ENCODE results near the gene MFGE8.

MFGE8 gene

DNA sequence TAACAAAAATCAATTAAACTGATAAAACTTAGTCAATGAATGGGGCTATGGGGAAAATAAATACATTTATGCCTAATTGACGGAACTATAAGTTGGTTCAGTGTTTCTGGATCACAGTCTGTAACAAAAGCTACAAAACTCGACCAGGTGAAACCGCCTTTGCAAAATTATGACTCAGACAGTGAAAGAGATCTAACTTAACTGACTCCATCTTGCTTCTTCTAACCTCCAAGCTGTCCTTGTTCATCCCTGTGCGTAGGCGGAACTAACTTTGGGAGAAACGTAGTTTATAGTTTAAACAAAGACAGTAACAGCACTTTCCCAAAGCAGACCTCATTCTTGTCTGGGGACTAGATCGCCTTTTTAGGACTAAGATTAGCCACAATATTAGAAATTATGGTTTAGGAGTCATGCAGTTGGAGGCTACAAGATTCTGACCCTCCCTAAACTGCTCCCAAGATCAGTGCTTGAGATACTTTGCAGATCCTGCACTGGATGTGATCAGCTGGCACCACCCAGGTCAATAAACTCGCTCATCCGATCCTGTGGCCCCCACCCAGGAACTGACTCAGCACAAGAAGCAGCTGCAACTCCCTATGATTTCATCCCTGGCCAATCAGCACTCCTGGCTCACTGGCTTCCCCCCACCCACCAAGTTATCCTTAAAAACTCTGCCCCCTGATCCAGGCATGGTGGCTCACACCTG, 7.2 kb upstream of the MFGE8 start:
- no peak for DNase-seq (ENCODE audit: low read depth)

DNA sequence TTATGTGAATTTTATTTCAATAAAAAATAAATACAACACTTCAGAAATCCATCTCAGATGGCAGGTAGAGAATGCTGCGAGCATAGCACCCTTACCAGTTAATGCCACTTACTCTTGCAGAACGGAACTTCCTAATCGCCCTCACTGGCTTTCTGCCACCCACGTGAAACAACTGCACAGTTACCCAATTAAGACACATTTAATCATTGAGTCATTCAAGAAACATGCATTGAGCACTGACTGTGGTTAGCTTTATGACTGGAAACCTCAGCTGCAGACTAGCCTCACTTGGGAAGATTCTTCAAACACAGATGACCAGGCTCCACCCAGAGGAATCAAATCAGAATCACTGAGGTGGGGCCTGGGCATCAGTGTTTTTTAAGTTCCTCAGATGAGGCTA, 5.6 kb upstream of the MFGE8 start:
- DNase-seq (ENCODE audit: low read depth), result no peak

DNA sequence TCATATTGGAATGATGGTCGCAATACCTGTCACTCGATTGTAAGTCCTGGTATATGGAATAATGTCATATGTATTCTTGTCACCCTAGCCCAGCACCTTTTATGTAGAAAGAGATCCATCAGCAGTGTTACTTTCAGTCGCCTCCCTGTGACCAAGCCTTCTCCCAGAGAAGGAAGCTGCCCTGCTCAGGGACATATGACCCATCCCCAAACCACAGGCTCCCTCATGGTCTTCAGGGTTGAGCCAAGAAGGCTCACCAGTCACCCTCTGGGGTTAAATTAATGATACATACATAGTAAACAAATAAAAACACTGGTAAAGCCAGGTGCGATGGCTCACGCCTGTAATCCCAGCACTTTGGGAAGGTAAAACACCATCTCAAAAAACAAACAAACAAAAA, 4.6 kb upstream of the MFGE8 start:
- DNase-seq (ENCODE audit: low read depth), result no peak

DNA sequence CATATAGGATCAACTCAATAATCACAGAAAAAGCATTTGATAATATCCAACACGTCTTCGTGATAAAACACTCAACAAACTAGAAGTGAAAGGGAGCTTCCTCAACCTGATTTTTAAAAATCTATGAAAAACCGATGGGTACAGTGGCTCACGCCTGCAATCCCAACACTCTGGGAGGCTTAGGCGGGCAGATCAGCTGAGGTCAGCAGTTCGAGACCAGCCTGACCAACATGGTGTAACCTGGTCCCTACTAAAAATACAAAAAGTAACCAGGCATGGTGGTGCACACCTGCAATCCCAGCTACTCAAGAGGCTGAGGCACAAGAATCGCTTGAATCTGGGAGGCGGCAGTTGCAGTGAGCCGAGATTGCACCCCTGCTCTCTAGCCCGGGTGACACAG, 2.2 kb upstream of the MFGE8 start:
- DNase-seq (ENCODE audit: low read depth), result no peak

DNA sequence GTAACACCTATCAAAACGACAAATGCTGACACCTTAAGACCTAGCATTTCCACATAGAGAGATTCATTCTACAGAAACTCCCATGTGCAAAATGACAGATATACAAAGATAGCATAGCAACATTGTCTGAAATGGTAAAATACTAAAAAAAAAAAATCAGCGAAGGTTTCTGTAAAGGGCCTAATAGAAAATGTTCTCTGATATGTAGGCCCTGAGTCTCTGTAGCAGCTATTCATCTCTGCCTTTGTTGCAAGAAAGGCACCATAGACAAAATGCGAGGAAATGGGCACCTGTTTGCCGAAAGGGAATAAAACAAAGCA, 631 bp upstream of the MFGE8 start:
- DNase-seq (ENCODE audit: low read depth), result no peak

DNA sequence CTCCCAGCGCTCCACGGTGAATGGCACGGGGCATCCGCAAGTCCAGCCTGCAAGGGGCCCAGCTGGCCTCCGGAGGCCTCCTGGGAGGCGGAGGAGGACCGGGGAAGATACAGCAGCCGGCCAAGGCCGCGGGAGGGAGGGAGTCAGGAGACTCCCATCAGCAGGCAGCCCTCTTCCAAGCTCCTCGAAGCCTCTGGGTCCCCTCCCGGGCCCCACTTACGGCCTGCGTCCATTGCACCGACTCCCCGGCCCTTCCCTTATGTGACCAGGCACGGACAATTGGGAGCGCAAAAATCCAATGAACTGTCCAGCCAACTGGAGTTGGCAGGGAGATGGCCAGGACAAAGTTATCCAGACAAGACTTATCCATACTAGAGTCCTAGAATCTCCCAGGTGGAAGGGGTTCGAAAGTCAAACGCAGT, 668 bp downstream of the MFGE8 start:
- DNase-seq (ENCODE audit: low read depth), result no peak

DNA sequence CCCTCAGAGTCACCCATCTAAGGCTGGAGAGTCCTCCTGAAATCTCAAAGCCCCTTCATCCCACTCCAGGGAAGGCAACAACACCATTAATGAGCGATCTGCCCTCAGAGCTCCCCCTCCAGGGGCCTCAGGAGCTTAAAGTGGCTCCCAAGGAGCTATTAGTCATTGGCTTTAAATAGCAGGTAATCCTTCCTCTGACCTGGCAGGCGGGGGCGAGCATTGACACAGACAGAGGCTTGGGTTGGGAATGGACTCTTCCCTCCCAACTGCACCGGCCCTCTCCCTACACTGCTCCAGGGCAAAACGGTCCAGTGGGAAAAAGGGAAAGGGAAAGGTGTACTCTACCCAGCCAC, 1.4 kb downstream of the MFGE8 start:
- no peak for DNase-seq (ENCODE audit: low read depth)

DNA sequence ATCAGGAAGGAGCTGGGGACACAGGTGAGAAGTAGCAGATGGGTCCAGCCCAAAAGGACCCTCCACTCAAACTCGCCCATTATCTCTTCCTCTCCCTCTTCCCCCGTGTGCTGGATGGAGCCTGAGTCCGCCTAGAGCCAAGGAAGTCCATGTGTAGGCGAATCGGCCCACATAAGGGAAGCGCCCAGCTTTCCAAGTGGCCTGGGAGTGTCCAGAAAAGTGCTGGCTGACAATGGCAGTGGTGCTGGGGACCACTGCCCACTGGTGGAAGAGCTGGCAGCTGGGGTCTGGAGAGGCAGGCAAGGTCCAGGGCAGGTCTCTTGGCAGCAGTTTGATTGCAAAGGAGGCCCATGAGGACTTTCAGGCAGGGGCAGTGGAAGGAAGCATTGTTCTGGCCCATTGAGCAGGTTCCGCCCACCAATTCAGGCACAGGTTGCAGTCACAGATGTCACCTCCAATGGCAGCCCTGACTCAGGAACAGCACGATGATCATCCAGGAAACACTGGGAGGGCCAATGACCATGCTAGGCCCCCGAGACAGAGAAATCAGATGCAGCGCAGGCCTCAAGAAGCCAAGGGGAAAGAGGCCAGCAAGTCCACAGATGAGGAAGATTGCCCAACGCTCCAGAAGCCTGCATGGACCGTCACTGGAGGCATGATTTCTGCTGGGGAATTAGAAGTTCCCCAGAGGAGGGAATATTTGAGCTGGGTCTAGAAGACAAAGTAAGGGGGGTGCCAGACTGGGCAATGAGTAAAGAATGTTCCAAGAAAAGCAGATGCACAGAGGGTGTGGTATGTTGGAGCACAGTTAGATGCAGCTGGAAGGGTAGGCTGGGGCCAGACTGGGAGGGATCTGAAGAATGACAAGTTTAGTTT, 3.0 kb downstream of the MFGE8 start:
- no peak for DNase-seq (ENCODE audit: low read depth)

DNA sequence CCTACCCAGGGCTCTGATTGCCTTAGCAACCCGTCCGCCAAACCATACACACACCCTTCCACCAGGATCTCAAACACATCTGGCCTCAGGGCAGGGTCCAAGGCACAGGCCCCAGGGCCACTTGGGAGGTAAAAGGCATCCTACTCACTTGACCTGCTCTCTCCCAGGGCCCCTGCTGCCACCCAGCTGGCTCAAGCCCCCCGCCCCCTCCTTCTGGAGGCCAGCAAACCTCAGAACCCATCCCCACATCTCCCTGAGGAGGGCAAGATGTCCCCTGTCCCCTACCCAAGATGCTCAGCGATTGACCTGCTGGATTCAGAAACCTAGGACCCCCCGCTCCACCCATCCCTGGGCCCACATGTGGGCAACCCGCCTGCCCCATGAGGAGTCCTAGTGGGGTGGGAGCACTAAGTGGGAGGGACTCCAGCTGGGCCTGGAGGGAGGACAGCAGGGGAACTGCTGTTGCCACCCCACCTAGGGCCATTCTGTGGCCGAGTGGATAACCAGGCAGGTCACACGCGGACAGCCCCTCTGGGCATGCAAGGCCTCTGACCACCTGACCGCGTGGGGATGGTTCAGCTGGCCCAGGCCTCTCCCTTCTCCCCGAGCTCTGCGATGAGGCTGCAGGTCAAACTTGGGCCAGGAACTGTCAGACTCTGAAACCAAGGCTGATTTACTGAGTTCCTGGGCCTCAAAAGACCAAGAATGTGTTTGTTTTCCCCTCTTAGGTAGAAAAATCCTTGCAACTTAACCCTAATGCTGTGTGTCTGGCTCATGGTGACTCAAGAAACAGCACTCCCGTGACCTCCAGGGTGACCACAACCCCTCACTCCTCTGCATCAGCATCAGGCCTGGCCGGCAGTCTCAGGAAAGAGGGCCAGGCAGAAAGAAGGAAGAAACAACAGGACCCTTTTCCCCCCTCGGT, 4.2 kb downstream of the MFGE8 start:
- DNase-seq (ENCODE audit: low read depth), result no peak

DNA sequence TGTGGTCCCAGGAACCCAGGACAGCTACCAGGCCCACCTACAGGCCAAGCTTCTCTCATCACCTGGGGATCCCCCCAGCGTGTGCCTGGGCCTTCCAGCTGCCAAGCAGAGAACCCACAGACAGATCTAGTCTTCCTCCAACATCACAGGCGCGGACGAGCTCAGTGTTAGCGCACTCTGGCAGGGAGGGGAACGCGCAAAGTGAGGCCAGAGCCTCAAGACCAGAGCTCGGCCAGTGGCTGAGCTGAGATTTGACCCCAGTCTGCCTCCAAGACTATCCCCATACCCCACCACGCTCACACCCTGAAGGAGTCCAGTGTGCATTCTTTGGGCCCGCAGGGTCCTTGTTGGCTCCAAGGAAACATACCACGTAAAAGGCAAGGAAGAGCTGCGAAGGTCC, 5.1 kb downstream of the MFGE8 start:
- no peak for DNase-seq (ENCODE audit: low read depth)

DNA sequence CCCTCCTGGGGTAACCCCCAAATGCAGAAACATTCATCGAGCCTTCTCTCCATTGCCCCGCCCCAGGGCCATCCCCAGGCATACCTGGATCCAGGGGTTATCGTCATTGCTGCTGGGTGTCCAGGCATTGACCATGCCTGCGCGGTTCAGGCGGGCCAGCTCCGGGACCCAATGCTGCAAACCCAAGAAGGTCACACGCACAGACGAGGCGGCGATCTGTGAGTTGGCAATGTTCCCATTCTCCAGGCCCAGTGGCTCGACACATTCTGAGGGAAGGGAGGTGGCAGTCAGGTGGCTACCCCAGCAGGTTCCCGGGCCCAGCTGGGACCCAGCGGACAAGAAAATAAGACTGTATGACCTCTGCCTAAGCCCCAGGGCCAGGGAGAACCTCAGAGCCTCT, 6.1 kb downstream of the MFGE8 start:
- no peak for DNase-seq (ENCODE audit: low read depth)

DNA sequence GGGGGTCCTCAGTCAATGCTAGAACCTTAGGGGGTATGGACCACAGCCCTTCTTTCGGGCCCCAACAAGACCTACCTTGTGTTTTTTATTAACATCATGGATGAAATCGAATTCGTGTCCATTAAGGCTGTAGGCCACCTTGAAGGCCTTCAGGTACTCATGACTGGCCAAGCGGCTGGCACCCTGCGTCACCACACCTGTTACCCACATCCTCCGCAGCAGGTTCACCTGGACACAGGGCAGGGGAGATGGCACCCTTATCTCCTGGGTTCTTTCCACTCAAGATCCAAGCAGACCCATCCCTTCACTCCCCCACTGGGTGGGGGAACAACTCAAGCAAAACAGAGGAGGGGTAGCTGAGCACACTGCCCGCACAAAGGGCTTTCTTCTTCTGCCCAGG, 6.6 kb downstream of the MFGE8 start:
- DNase-seq (ENCODE audit: low read depth), result no peak

DNA sequence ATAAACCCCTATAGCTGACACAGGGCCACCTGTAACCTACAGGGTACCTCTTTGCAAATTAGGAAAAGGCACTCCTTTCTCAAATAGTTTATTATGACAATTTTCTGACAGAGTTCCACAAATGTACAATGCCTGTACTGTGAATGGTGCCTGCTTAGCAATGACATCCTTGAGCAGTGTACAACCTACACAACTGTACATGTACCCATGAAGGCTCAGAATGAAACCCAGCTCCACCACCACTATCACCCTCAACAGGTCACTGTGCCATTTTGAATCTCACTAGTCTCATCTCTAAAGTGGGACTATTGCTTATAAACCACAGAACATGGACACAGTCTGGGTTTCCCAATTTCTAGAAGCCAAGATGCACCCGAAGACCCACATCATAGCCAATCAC, 7.0 kb downstream of the MFGE8 start:
- no peak for DNase-seq (ENCODE audit: low read depth)

DNA sequence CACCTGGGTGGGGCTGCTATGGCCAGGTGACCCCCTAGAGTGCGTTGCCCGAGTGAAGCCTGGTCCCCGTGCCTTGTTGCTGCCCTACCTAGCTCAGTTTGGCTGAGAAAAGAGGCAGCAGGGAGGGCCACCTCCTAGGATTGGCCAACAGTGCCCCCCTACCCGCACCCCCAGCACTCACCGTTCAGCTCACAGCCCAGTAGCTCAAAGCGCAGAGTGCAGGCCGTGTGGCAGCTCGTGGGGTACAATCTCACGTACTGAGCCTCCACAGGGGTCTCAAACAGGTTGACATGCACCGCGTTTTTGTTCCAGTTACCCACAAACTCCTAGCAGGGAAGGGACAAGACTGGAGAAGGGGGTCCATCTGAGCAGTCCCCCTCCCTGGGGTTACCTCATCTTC, 7.6 kb downstream of the MFGE8 start:
- DNase-seq (ENCODE audit: low read depth), result no peak

DNA sequence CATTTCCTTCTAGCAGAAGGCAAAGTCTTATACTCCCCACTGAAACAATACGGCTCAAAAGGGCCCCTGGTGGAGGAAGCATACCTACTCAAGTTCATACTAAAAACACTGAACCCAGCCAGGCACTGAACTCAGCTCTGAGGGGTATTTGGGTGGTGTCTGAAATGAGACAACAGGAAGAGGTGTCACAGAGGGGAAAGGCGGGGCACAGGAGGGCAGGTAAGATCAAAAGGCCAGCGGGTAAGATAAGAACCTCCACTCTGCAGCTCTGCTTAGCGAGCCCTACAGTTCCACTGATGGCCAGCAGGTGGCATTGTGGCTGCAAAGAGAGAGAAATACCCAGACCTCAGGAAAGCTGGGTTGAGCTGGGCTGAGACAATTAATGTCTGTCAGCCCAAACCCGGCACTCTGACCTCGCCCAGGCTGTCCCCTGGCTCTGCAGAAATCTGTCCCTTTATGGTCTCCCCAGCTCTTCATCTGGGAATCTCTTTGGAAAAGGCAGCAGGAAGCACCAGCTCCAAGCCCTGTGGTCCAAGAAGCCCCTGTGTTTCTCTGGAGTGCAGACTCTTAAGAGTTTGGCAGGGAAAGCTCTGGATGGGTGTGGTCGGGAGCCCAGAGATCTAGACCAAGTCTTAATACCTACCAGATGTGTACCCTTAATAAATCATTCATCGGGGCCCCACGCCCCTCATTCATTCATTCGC, 8.4 kb downstream of the MFGE8 start:
- peak; percentile 84 for DNase-seq (ENCODE audit: low read depth)

DNA sequence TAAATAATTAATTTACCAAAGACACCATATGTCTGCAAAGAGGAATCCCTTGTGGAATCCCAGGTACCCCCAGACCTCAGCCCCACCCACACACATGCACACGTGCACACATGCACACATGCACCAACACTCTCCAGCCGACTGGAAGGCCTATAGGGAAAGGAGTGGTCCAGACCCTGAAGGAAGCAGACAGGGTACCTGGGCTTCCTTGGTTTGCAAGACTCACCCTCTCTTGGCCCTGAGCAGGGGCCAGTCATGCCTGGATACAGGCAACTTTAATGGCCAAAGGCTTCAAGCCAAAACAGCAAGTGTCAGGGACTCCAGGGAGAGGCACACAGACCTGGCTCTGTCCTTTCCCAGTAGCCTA, 8.9 kb downstream of the MFGE8 start:
- no peak for DNase-seq (ENCODE audit: low read depth)

DNA sequence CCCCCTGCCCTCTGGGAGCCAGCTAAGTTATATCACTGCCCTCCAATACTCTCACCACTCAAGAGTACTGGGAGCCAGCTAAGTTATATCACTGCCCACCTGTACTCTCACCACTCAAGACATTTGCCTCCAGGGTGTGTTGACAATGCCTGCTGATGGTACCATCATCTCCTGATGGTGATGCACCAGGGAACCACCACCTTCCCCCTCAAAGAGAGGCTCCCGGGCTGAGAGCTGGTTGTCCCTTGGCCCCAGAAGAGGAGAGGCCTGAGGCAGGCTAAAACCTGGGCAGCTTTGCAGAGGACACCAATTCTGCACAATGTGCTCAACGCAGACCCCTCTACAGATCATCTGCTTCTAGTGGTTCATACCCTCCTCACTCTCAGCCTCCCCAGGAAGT, 10.3 kb downstream of the MFGE8 start:
- DNase-seq (ENCODE audit: low read depth), result no peak

DNA sequence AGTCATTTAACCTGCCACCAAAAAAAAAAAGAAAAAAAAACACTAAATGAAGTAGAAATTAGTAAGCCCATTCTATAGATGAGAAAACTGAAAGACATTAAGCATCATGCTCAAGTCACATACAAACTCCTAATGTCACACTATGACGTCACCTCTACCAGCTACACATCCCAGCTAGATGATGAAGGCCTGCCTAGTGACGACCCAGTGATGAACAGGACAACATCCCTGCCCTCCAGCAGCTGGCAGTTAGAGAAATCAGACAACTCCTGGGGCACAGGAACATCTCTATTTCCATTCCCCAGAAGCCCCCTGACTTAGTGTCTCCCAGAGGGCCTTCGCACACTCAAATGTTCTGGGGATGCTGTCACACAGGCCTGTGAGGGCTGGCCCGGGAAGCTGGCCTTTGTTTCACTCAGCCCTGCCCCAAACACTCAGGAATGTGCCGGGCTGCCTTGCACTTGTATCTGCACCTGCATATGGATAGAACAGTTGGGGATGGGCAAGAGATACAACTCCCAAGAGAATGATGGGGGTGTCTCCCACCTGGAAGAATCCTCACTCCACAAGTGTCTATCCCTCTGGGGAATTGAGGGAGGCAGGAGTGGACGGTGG, 10.9 kb downstream of the MFGE8 start:
- DNase-seq (ENCODE audit: low read depth), result no peak

DNA sequence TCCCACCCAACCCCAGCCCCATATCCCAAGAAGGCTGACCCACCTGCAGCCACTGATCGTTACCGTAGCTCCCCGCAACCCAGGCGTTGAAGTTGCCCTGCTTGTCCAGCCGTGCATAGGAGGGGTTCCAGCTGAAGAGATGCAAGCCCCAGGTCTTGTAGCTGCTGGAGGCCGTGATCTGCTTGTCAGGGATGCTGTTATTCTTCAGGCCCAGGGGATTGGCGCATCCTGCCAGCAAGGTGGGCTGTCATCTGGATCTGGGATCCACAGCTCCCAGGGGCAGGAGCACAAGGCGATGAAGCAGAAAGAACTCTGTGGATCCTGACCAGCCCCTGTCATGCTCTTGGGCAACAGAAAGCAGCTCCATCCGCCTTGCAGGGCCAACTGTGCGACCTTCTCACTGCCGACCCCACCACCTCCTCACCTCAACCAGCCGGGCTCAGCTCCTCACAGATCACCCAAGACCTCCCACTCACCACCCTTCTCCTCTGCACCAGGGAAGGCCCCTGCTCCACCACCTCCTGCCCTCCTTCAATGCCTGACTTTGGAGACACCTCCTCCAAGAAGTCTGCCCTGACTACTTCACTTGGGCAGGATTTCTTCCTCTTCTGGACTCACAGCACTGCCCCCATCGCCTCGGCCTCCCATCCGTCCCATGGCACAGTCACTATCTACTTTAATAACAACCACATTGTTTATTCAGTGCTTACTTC, 11.5 kb downstream of the MFGE8 start:
- DNase-seq (ENCODE audit: low read depth), result no peak

DNA sequence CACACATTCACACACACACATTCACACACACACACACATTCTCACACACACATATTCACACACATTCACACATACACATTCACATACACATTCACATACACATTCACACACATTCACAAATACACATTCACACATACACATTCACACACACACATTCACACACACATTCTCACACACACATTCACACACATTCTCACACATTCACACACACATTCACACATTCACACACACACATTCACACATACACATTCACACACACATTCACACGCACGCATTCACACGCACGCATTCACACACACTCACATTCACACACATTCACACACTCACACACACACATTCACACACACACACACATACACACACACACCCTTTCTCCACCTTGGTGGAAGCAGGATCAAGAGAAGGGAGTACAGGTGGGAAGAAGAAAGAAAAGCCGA, 12.2 kb downstream of the MFGE8 start:
- DNase-seq (ENCODE audit: low read depth), result no peak

DNA sequence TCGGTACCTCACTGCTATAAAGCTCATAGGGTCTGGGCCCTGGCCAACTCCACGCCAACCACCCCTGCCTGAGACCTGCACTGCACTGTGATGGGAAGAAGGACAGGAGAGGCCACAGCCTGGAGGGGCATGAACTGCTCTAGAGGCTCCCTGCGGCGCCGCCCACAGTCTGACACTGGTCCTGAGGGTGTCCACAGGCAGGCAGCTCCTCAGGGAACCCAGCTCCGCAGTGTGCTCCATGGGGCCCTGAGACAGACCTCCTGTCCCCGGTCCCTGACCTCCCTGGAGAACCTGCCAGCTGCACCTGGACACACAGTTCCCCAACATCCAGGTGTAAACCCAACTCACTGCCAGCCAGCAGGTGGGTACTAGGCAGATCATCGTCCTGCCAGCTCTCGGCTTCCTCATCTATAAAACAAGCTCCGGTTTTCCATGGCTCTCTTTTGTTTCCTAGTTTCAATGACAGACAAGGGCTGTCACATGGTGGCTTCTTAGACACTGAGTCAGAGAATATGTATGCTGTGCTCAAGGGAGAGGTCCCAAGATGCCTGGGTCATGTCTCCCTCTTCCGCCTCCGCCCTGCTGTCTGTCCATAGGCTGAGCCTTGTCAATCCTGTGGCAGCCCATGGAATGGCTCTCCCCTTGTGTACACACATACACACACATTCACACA, 12.7 kb downstream of the MFGE8 start:
- no peak for DNase-seq (ENCODE audit: low read depth)

All from activated gamma-delta T cell treated with anti-CD3 and anti-CD28 coated beads, Interleukin-2, amount 50 U/mL, for 16 hours (primary cell).